Body of pancreas (tissue), 4 donors: ENCODE data around the gene NFYC. TPM values are rescaled to one million over a fixed set of nuclear protein-coding genes. Genes with fewer than 3 reads are reported as not detected.

ENCODE experiments used
- ATAC-seq: fragments of 150-250 bp; one replicate; pipeline ENCODE4 v1.9.1; 2016
- DNase-seq, 4 donors: peaks; one replicate each; pipeline ENCODE4 v3.0.0-alpha.2; 2019
- H3K27ac ChIP-seq, 4 donors: fragments of 200-600 bp; sonication (generic); 1 replicate in 3 of 4; 2 replicates in 1 of 4; pipeline versions ENCODE4 v1.5.1 to v1.6.1; 2016 to 2019; ENCODE audit warnings: mild to moderate bottlenecking in 1 of 4, mixed read lengths in 1 of 4, moderate library complexity in 1 of 4
- H3K27me3 ChIP-seq, 2 donors: fragments of 200-600 bp; sonication (generic); one replicate each; pipeline ENCODE4 v1.6.0; 2016; ENCODE audit warnings: mild to moderate bottlenecking in 1 of 2
- H3K36me3 ChIP-seq, 2 donors: fragments of 200-600 bp; sonication (generic); replicated peaks in 1 of 2; 2 replicates each; pipeline ENCODE4 v1.5.1; 2016; ENCODE audit warnings: low read depth in 2 of 2; ENCODE audit not compliant: insufficient read depth in 1 of 2
- H3K4me1 ChIP-seq: fragments of 200-600 bp; sonication (generic); one replicate; pipeline ENCODE4 v1.6.0; 2016
- H3K4me3 ChIP-seq, 2 donors: fragments of 200-600 bp; sonication (generic); 1 replicate in 1 of 2; 2 replicates in 1 of 2; pipeline ENCODE4 v1.5.1; 2016 to 2019
- H3K9me3 ChIP-seq, 3 donors: fragments of 200-600 bp; sonication (generic); 1 replicate in 2 of 3; 2 replicates in 1 of 3; pipeline ENCODE4 v1.5.1; 2016
- POLR2A ChIP-seq, 3 donors: fragments of 450-650 bp; IDR thresholded peaks; one replicate each; pipeline ENCODE4 v1.6.1; 2016; ENCODE audit warnings: antibody characterized with exemption in 3 of 3, mild to moderate bottlenecking in 2 of 3
- WGBS, 2 donors: methylation state at CpG; one replicate each; pipeline ENCODE4 v1.1.5; 2017; 5-methylcytosine and 5-hydroxymethylcytosine counted together
- intact Hi-C: fragments of 100-400 bp; cut with DNase I; formaldehyde crosslinking; loops from one replicate; pipeline ENCODE4 v1.15.1; 2023
- total RNA-seq, 2 donors: library from RNA; depleted of rRNA; stranded (reverse); fragments of >200 nt; gene quantifications; one replicate each; pipeline ENCODE4 v1.1.0, GENCODE V29; 2016
- TF ChIP-seq, protein P1 (sequence below), 7 experiments: fragments of 450-650 bp in 4 of 7; fragments of 200-600 bp in 3 of 7; sonication (generic) in 3 of 7; IDR thresholded peaks; one replicate each; pipeline ENCODE4 v1.5.1; 2016 to 2019; ENCODE audit warnings: antibody characterized with exemption in 7 of 7

The NFYC gene
- total RNA-seq, 2 donors from 2014 or later: 37.2 to 44.9 TPM

DNA sequence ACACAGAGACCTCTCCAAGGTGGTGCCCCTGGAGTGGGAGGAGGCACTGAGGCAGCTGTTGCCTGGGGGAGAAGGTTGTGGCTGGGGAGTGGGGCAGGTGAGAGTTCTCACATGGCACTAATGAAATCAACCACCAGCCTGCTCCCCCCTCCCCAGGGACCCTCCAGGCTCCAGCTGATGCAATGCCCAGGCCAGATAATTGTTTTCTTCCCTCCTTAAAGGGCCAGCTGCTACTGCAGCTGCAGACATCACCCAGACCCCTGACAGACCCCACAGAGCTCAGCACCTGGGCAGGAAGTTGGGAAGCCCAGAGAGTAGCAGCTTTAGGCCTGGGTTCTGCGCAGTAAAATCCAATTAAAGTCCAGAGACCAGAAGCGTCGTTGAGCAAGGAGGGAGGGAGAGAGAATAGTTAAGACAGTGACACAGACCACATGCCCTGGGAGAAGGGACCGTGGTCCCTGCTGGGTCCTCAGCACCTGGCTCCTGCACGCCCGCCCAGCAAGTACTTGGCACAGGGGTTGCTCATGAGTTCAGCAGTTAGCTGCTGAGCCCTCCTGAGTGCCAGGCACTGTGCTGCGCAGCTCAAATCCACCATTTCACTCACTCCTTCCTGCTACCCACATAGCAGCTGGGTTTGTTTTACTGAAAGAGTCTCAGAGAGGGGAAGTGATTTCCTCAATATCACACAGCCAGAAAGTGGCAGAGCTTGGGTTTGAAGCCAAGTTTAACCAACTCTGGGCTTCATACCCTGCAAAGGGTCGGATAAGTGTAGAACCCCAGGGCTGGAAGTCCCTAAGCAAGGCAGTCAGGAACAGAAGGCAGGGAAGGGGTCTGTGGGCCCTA is 28.0 kb upstream of the NFYC start:
- no peak overlapping the region for H3K4me3 ChIP-seq
- DNase-seq: no peak
- no peak for ATAC-seq
- intact Hi-C loops: no loop called here
- no peaks in the 10 kb centered on the region for H3K9me3 ChIP-seq
- H3K27me3 ChIP-seq: no peaks in the 10 kb centered on the region
- H3K27ac ChIP-seq: no peak overlapping the region
- H3K4me1 ChIP-seq: peaks cover 8% of the 10 kb centered on the region
- no peak for TF ChIP-seq POLR2A (IDR thresholded peaks at IDR 0.05)
- TF ChIP-seq, protein P1, sequence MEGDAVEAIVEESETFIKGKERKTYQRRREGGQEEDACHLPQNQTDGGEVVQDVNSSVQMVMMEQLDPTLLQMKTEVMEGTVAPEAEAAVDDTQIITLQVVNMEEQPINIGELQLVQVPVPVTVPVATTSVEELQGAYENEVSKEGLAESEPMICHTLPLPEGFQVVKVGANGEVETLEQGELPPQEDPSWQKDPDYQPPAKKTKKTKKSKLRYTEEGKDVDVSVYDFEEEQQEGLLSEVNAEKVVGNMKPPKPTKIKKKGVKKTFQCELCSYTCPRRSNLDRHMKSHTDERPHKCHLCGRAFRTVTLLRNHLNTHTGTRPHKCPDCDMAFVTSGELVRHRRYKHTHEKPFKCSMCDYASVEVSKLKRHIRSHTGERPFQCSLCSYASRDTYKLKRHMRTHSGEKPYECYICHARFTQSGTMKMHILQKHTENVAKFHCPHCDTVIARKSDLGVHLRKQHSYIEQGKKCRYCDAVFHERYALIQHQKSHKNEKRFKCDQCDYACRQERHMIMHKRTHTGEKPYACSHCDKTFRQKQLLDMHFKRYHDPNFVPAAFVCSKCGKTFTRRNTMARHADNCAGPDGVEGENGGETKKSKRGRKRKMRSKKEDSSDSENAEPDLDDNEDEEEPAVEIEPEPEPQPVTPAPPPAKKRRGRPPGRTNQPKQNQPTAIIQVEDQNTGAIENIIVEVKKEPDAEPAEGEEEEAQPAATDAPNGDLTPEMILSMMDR (IDR thresholded peaks at IDR 0.05): no peak
- whole genome bisulfite sequencing, 2 donors: 42 to 74% methylated on average over 4 to 8 of the region's 8 CpGs
- no peaks in the 10 kb centered on the region for H3K36me3 ChIP-seq

DNA sequence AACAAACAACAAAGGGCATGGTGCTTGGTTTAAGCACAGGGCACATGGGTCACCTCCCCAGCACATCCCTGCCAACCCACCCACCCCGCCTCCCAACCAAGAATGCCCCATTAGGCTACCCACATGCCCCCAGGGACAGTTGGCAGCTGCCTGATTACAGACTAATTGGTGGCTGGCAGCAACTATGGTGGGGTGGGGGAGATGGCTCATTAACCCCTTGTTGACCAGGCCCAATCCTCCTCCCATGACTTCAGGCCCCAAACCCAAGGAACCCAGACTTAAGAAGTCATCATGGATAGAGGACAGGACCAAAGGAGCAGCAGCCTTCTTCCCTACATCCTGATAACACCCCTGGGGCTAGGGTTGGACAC is 27.4 kb upstream of the NFYC start:
- ATAC-seq (no peak), DNase-seq (no peak)
- no peaks in the 10 kb centered on the region for H3K27me3 ChIP-seq
- intact Hi-C loops: no loop called here
- no peaks in the 10 kb centered on the region for H3K36me3 ChIP-seq
- TF ChIP-seq, protein P1 (IDR thresholded peaks at IDR 0.05): no peak
- TF ChIP-seq POLR2A (IDR thresholded peaks at IDR 0.05): no peak
- no peak overlapping the region for H3K4me3 ChIP-seq
- no peaks in the 10 kb centered on the region for H3K9me3 ChIP-seq
- H3K27ac ChIP-seq: no peak overlapping the region
- peaks cover 11% of the 10 kb centered on the region for H3K4me1 ChIP-seq
- no CpG with 5 or more reads among the region's 1 CpG for WGBS, 2 donors

DNA sequence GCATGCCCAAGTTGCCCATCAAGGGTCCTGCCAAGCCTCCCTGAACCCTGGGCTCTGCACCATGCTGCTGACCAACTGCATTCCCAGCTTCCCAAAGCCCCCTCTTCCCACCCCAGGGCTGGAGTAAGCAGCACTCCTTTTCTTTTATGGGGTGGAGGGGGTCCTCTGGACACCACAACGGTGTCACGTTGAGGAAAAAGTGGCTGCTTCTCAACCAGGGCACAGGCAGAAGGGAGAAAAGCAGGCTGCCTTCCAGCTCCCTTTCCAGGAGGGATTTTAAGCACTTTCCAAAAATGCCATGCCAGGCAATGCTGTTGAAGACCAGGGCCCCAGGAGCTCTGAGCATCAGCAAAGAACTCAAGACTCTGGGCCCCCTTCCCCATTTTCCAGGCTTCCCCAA is 26.7 kb upstream of the NFYC start:
- Histone ChIP-seq H3K4me3 (no peak overlapping the region), H3K27ac (no peak overlapping the region), H3K27me3 (no peaks in the 10 kb centered on the region), H3K9me3 (no peaks in the 10 kb centered on the region), H3K4me1 (peaks cover 11% of the 10 kb centered on the region), H3K36me3 (no peaks in the 10 kb centered on the region)
- whole genome bisulfite sequencing, 2 donors: 76 to 90% methylated on average over 2 of the region's 2 CpGs
- TF ChIP-seq, protein P1 (IDR thresholded peaks at IDR 0.05): no peak
- no peak for TF ChIP-seq POLR2A (IDR thresholded peaks at IDR 0.05)
- ATAC-seq (no peak), DNase-seq (no peak)
- intact Hi-C loops: no loop called here

DNA sequence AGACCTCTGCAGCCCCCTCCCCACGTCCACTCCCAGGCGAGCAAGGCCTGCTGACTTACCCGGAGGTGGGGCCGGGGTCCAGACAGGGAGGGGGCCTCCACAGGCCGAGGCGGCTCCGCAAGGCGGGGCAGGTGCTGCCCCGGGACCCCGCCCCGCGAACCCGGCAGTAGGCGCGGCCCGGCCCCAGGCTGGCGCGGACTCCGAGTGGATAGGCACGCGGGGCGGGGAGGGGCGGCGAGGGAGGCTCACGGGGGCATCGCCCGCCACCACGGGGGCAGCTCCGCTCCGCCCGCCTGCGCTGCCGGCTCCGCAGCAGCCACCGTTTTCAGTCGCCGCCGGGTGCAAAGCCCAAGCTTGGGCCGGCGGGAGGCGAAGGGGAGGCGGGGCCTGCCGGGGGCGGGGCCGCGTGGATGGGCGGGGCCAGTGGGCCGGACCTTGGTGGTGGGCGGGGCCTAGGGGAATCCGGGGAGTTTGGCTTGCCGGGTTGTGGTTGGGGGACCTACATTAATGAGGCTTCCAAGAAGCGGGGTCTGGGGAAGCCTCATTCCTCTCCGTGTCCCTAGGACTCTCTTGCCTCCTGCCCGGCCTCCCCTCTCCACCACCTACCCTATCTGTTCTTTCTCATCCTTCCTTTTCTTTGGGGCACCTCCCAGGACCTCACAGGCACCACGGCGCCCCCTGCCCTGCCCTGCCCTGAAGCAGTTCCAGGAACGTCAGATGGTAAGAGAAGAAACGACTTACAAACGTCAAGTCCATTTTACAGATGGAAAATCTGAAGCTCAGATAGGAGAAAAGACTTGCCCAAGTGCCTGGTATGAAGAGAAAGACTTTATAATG is 26.0 kb upstream of the NFYC start, which contains the start of gene RIMS3:
Gene RIMS3 (minus strand): TSS at position 348 of the 837 bp plus-strand sequence. CDS start 23,757 bp downstream, outside the sequence.
- 1 to 7% methylated on average over 12 to 55 of the region's 59 CpGs for WGBS, 2 donors
- H3K27ac ChIP-seq: no peak within 1 kb of the TSS
- ATAC-seq: peak; percentile 87
- intact Hi-C loops: no loop called here
- peak within 1 kb of the TSS; percentile 30 to 50 for H3K4me3 ChIP-seq
- peak; percentile 74 to 83 (median 80) for DNase-seq
- no peaks in the 10 kb centered on the region for H3K9me3 ChIP-seq
- TF ChIP-seq POLR2A (IDR thresholded peaks at IDR 0.05): peak in 1 of 3 donors; percentile 9
- TF ChIP-seq, protein P1 (IDR thresholded peaks at IDR 0.05): peak in 1 of 7 experiments; percentile 2
- H3K27me3 ChIP-seq: no peaks in the 10 kb centered on the region
- H3K4me1 ChIP-seq: peaks cover 11% of the 10 kb centered on the region
- H3K36me3 ChIP-seq: no peaks in the 10 kb centered on the region
